NCI-H2081 treated with DMSO at 0.1 percent for 48 hours (cell line): Measurements from ENCODE around the gene SH2B2.
"Not testable (repeated sequence)": the region's sequence is repeated elsewhere in the genome, so short reads cannot be mapped to it uniquely, and the experiment has no call there.

Experiments
- DNase-seq: peaks from one replicate; lab custom pipeline; 2025; lab: John Stamatoyannopoulos, UW

Gene SH2B2

GRCh38 chr7:102287111-102287980 lies 678 bp downstream of the SH2B2 start:
- no peak for DNase-seq

DNA sequence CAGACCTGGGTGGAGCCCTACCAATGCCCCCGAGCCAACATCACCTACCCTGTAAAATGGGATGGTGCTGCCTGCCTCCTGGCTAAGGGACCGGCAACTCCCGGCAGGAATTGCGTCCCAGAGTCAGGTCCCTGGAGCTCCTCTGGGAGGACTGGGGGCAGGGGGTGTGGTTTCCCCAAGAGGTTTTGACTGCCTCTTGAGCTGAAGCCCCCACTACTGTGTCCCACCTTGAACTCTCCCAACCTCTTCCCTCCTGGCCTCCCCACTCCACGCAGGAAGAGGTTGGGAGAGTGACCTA lies 1.3 kb downstream of the SH2B2 start:
- no peak for DNase-seq

GRCh38 chr7:102288285-102288930 lies 1.7 kb downstream of the SH2B2 start:
- no peak for DNase-seq

GRCh38 chr7:102289057-102289456 lies 2.4 kb downstream of the SH2B2 start:
- no peak for DNase-seq

DNA sequence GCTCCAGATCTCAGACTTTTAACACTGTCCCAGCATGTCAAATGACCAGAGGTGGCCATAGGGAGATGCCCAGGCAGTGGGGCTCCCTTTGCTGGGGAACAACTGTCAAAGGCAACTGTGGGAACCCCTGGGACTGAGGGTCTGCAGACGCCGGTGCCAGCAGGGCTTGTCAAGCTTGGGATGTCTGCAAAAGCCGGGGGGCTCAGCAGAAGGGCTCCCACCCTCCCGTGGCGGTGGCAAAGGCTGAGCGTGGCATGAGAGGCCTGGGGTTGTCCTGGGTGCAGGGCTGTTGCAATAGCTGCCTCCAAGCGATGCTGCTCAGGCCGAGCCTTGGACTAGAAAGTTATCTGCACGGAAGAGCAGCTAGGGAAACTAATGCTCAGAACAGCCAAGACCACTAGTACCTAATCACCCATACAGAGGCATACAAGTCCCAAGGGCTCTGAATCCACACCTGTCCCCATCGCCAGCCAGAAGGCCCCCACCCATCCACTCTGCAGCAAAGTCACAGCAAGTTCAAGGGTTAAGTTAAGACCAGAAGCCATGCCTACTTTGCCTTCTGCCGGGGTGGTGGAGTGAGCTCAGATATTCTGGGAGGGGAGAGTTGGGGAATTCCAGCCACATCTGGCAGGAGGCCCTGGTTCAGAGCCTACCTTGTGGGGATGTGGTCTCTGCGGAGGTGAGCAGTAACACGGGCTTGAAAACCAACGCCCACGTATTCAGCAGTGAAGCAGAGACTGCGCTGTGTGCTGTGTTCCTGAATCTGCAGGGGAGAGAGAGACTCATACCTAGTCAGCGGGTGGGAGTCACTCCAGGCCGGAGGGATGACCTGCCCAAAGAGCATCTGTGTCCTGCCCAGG lies 4.6 kb downstream of the SH2B2 start:
- DNase-seq = no peak

GRCh38 chr7:102291916-102292267 lies 5.2 kb downstream of the SH2B2 start:
- no peak for DNase-seq

DNA sequence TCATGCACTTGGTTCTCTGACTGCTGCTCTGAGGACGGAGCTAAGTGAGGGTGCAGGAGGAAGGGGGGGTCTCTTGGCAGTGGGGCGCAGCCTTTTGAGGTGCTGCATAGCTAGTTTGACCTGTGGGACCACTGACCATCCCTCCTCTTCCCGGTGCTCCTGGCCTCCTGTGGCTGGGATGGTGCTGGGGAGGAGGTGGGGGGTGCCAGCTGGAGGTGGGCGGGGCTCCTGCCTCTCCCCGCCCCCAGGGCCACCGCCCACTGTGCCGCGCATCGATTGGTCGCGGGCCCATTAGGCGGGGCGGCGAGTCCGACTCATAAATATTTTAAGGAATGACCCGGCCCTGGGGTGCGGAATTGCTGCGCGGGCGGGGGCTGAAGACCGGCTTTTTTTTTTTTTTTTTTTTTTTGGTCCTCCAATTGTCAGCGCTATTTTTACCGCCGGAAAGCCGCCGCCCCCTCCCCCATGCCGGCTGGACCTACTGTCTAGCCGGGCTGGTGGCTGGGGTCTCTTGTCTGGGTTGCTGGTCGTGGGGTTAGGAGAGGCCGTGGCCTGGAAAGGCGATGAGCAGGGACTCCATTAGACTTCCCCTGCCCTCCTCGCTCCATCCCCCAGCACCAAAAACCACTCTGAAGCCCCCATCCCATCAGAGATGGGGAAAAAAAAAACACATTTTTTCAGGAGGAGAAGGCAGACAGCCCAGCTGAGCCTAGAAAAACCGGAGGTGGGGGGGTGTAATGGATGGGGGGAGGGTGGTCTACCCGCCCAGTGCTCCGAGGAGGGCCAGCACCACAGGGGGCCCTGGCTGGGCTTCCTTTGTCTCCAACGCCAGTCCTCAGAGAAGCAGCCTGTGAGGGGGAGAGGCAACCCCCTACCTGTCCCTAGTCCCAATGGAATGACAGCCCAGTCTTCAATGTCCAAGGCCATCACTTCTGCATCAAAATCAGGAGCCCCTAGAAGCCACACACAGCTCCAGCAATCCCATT lies 6.4 kb downstream of the SH2B2 start:
- no peak for DNase-seq

GRCh38 chr7:102294589-102294988 lies 7.9 kb downstream of the SH2B2 start:
- DNase-seq = no peak

DNA sequence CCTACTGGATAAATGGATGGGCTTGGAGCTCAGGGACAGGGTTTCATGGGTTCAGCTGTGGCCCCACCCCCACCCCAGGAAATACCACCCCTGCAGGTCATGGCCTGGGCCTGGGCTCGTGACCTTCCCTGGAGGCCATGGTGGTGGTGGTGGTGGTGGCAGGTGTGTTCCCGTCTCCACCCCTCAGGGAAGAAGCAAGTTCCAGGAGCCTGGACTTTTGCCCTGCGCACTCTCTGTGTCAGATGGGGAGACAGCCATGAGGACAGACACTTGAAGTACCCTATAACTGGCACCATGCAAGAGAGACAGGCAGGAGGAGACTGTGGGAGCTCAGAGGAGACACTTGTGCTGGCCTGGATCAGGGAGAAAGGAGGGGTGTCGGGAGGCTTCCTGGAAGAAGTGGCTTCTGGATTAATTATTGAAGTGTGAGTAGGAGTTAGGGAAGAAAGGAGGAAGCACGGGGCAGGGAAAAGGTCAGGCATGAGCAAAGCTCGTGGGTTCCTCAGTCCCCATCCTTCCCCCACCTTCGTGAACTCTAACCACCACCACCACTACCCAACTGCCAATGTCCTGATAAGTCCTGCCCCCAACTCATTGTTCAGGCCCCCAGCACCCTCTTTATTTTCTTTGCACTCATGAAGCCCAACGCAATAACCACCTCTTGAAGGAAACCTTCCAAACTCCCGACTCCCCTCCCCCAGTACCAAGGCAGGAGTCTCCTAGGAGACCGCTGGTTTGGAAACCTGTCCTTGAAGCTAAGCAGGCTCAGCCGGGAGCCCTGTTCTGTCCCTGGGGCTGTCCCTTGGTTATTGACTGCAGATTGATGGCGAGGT lies 8.9 kb downstream of the SH2B2 start:
- no peak for DNase-seq

- no peak for DNase-seq
These were observed 9.4 kb downstream of the SH2B2 start for GRCh38 chr7:102296179-102296438.

GRCh38 chr7:102296514-102296913 lies 9.8 kb downstream of the SH2B2 start:
- no peak for DNase-seq

- DNase-seq = no peak
These were observed 11.0 kb downstream of the SH2B2 start for GRCh38 chr7:102297487-102298218.

DNA sequence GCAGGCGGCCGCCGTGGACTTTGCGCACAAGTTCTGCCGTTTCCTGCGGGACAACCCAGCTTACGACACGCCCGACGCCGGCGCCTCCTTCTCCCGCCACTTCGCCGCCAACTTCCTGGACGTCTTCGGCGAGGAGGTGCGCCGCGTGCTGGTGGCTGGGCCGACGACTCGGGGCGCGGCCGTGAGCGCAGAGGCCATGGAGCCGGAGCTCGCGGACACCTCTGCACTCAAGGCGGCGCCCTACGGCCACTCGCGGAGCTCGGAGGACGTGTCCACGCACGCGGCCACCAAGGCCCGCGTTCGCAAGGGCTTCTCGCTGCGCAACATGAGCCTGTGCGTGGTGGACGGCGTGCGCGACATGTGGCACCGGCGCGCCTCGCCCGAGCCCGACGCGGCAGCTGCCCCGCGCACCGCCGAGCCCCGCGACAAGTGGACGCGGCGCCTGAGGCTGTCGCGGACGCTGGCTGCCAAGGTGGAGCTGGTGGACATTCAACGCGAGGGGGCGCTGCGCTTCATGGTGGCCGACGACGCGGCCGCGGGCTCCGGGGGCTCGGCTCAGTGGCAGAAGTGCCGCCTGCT lies 14.1 kb downstream of the SH2B2 start:
- DNase-seq = no peak

- not testable (repeated sequence) for DNase-seq
These were observed 14.7 kb downstream of the SH2B2 start for GRCh38 chr7:102301367-102301766.

GRCh38 chr7:102302025-102302424 lies 15.4 kb downstream of the SH2B2 start:
- DNase-seq = no peak

DNA sequence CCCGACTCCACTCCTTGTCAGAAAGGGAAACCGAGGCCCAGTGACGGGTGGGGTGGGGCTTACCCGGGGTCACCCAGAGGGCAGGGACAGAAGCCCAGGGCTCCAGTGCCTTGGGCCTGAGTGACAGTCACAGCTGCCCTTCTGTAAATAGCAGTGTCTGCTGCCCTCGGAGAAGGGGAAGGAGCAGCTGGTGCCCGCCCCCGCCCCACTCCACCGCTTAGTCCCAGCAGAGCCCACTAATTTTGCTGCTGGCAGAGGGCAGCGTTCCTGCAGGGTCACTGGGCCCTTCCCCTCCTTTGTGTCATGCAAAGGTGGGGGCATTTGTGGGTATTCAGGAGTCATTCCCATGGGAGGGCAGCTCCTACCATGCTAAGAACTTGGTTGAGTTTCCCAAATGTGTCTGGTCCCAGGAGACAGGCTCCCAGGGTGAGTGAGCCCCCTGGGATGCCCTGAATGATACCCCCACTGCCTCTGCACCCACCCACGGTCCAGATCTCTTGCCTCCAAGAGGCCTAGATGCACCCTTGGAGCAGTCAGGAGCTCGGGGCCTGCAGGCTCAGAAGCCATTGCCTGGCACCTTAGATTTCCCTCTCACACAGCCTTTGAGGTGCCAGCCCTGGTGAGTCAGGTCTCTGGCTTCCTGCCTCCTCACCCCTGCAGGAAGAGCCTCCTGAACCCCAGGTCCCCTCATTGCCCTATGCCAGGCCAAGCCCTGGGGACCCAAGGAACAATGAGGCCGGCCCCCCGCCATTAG lies 17.2 kb downstream of the SH2B2 start:
- DNase-seq = no peak

DNA sequence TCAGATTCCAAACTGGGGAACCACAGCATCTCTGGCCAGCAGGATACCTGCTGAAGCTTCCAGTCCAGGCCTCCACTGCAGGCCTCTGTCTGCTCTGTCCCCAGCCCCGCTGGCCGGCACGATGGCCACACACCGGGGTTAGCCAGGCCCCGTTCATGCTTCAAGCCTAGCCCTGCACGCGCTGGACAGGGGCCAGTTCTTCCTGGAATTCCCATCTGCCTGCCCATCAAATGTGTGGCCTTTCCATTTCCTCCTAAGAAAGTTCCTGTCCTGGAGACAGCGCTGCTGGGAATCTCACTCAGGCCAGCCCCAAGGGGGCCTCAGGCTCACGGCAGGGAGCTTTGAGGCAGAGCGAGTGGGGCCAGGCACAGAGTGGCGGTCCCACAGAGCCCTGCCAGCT lies 18.0 kb downstream of the SH2B2 start:
- no peak for DNase-seq

GRCh38 chr7:102305414-102306268 lies 19.0 kb downstream of the SH2B2 start:
- no peak for DNase-seq
